ENCODE results near the gene CD84.
A peak's percentile ranks its signal among the peaks of the same experiment; 100 is the strongest.
"Not testable (repeated sequence)": the region's sequence is repeated elsewhere in the genome, so short reads cannot be mapped to it uniquely, and the experiment has no call there.

CD84 gene

DNA sequence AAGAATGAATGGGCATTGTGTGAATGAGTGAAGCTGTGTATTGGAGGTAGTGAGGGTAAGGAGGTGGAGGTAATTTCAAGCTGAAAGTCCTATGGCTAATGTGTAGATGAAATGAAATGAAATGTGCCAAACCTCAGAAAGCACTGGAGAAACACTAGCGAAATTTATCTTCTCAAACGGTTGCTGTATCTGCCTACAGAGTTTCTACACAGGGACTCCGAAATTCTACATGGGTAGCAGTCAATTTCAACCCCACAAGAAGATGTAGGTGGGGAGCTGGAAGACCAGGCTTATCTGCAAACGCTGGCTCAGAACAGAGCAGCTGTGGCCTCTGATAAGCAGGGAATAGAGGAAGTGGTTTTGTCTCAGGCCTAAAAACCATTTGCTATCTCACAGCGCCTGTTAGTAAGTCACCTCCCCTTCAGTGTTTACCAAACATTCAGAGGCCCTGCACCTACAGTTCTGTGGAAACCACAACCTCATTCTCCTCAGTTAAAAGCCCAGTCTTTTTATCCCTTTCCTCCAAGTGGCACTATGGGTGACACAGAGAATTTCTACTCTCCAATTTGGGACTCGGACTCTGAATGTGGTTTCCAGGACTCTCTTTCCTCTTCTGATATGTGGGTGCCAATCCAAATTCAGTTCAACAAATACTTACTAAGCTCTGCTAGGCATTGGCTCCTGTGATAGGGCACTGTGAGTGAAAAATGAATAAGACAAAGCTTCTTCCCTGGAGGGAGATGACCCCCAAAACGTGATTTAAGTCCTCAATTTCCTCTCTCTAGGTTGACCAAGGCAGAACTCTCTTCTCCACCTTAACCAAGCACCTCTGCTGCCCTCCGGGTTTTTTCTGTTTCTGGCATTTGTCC is 39.1 kb downstream of the CD84 start:
- peak; percentile 69 for FAIRE-seq

DNA sequence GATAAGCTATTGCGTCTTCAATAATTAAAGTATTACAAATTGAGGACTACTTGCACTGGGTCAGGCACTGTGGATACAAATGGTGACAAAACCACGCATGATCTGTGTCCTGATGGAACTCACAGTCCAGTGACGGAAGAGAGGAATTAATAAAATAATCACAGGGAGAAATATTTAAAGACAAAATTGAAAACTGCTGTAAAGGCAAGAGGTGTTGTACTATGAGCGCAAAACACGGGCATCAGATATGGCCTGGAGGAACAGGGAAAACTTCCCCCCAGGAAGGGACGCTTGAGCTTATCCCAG is 39.7 kb downstream of the CD84 start:
- no peak for FAIRE-seq

DNA sequence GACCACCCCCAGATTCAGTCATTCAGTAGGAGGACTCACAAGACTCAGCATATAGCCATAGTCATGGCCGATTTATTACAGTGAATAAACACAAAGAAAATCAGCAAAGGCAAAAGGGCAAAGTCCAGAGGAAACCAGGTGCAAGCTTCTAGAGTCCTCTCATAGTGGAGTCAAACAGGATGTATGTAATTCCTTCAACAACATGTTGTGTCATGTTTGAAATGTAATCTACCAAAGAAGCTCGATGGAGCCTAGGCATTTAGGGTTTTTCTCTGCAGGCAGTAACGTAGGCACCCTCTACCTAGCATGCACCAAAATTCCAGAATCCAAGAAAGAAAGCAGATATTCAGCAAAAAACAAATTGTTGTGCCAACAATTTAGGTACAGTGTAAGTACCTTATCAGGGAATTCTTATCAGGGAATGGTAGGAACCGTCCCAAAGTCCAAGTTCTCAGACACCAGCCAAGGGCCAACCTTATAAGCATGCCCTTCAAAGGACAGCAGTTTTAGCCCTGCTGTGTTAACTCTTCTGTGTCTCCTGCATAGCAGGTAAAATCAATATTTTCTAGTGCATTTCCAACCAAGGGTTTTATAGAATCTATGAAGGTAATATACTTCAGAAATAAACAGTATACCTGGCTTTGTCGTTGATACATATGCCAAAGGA is 40.2 kb downstream of the CD84 start:
- FAIRE-seq, result no peak

DNA sequence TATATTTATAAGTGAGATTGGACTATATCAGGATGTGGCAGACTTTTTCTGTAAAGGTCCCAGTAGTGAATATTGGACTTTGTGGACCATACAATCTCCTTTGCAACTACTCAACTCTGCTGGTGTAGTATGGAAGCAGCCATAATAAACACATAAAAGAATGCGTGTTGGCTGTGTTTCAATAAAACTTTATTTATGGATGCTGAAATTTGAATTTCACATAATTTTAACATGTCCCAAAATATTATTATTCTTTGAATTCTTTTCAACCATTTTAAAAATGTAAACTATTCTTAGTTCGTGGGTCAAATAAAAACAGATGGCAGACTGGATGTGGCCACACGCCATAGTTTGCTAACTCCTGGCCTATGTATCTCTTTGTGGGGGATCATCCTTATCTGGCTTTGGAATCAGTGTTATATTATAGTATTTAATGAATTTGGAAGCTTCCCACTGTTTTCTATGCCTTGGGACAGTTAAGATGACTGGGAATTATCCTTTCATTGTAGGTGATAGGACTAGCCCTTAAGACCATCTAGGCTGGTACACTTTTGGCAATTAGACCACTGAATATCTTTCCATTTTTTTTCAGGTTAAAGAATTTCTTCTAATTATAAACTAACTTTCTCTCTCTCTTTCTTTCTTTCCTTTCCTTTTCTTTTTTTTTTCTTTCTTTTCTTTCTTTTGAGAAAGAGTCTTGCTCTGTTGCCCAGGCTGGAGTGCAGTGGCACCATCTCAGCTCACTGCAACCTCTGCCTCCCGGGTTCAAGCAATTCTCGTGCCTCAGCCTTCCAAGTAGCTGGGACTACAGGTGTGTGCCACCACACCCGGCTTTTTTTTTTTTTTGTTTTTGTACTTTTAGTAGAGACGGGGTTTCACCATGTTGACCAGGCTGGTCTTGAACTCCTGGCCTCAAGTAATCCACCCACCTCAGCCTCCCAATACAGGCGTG is 41.3 kb downstream of the CD84 start:
- FAIRE-seq, result no peak

DNA sequence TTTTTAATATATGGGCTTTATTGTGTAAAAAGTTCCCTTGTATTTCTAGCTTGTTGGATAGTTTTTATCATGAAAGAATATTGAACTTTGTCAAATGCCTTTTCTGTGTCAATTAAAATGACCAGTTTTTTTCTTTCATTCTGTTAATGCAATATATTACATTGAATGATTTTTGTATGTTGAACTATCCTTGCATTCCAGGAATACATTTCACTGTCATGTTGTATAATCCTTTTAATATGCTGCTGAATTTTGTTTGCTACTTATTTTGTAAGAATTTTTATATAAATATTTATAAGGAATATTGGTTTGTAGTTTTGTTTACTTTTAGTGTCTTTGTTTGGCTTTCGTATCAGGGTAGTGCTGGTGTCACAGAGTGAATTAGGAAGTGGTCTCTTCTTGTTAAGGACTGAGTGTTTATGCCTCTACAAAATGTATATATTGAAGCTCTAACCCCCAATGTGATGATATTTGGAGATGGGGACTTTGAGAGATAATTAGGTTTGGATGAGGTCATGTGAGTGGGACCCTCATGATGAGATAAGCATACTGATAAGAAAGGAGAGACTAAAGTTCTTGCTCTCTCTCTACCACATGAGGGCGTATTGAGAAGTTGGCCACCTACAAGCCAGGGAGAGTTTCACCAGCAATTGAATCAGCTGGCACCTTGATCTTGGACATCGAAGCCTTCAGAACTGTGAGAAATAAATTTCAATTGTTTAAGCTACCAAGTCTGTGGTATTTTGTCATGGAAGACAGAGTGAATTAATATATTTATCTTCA is 44.3 kb downstream of the CD84 start:
- FAIRE-seq, result no peak

DNA sequence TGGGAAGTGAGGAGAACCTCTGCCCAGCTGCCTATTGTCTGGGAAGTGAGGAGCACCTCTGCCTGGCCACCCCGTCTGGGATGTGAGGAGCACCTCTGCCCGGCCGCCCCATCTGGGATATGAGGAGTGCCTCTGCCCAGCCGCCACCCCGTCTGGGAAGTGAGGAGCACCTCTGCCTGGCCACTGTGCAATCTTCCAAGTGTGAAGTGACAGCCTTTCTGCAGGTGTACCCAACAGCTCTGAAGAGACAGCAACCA is 46.8 kb downstream of the CD84 start:
- FAIRE-seq, result not testable (repeated sequence)

DNA sequence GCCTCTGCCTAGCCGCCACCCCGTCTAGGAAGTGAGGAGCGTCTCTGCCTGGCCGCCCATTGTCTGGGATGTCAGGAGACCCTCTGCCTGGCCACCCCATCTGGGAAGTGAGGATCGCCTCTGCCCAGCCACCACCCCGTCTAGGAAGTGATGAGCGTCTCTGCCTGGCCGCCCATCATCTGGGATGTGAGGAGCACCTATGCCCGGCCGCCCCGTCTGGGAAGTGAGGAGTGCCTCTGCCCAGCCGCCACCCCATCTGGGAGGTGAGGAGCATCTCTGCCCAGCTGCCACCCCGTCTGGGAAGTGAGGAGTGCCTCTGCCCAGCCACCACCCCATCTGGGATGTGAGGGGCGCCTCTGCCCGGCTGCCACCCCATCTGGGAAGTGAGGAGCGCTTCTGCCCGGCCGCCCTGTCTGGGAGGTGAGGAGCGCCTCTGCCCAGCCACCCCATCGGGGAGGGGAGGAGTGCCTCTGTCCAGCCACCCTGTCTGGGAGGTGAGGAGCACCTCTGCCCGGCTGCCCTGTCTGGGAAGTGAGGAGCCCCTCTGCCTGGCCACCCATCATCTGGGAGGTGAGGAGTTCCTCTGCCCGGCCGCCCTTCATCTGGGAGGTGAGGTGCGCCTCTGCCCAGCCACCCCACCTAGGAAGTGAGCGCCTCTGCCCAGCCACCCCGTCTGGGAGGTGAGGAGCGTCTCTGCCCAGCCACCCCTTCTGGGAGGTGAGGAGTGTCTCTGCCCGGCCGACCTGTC is 47.3 kb downstream of the CD84 start:
- not testable (repeated sequence) for FAIRE-seq

DNA sequence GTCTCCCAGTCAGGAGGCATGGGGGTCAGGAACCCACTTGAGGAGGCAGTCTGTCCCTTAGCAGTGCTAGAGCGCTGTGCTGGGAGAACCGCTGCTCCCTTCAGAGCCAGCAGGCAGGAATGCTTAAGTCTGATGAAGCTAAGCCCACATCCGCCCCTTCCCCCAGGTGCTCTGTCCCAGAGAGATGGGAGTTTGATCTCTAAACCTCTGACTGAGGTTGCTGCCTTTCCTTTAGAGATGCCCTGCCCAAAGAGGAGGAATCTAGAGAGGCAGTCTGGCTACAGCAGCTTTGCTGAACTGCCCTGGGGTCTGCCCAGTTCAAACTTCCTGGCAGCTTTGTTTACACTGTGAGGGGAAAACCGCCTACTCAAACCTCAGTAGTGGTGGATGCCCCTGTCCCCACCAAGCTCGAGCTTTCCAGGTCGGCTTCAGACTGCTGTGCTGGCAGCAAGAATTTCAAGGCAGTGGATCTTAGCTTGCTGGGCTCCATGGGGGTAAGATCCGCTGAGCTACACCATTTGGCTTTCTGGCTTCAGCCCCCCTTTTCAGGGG is 49.8 kb downstream of the CD84 start:
- FAIRE-seq, result not testable (repeated sequence)

DNA sequence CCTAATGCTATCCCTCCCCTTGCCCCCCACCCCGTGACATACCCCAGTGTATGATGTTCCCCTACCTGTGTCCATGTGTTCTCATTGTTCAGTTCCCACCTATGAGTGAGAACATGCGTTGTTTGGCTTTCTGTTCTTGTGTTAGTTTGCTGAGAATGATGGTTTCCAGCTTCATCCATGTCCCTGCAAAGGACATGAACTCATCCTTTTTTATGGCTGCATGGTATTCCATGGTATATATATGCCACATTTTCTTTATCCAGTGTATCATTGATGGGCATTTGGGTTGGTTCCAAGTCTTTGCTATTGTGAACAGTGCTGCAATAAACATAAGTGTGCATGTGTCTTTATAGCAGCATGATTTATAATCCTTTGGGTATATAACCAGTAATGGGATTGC is 55.5 kb downstream of the CD84 start:
- FAIRE-seq, result not testable (repeated sequence)

DNA sequence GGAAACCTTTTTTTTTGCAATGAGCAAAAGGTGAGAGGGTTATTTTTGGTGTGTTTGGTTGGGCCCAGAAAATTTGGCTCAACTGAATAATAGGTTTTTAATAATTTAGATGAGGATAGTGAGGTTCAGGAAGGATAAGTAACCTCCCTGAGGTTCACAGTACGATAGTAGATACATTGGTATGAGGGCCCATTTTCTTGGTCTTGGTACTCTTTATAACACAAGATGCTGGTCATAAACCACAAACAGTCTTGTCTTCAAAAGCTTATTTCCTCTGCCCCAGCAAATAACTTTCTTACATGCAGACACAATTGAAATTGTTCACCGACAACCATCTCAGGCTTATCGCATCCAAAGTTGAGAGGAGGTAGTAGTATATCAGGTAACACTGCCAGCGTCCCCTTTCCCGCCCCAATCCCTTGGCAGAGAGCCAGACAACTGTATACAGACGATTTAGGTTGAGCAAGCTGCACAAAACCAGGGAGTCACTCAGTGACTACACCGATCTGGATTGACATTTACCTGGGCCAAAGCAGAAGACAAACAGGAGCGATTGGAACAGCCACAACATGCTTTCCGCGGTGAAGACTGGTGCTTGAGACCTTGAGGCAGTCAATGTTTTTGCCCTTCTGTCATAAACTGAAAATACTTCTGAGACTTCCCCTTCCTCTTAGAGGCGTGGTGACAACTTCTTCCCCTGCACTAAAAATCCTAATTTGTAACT is 56.5 kb downstream of the CD84 start, which contains the start of gene SLAMF6:
Gene SLAMF6, minus strand, starts transcription at position 634 of the 724 bp plus-strand sequence. Its CDS starts 63 bp downstream, at position 571.
- FAIRE-seq, result no peak

DNA sequence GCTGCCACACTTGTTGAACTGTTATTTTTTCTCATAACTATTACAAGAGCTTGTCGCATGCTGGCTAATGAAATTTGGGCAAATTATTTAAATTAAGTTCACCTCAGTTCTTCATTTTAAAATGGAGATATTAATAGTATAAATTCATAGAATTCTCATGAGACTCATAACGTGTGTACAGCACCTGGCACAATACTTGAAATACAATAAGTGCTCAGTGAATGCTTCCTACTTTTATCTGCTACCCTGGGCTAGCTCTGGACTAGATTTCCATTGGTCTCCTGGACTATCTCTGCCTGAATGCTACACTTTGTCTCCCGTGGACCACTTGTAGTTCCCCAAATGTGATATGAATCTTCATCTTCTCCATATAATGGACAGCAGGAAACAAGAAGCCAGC is 57.2 kb downstream of the CD84 start:
- no peak for FAIRE-seq

DNA sequence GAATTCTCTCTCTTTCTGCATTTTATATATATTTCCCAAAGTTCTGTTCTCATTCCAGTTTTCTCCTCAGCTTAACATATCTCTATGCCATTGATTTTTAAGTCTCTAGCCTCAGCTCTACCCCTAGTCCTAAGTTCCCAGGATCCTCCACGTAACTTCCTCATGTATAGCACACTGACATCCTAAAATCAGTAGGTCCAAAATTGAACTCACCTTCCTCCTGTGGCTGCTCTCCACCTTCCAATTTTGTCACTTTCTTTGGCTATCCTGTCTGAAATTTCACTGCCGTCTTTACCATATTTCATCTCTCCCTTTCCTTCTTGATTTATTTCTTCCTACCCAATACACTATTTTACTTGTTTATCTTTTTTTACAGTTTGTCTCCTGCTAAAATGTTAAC is 57.7 kb downstream of the CD84 start:
- FAIRE-seq, result no peak

DNA sequence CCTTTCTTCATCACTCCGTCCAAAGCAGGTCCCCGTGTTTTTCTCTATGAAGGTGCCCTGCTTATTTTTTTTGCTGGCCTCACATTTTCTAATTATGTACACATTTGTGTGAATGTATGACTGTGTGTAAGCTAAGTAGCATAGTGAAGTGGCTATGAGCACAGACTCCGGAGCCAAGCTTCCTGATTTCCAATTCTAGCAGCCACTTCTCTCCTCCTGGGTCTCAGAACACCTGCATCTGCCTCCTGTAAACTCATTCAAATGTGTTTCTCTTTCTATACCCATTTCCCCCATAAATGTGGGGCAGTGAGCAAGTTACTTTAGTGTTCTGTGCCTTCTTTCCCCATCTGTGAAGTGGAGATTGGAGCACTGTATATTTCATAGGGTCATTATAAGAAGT is 58.3 kb downstream of the CD84 start:
- no peak for FAIRE-seq

DNA sequence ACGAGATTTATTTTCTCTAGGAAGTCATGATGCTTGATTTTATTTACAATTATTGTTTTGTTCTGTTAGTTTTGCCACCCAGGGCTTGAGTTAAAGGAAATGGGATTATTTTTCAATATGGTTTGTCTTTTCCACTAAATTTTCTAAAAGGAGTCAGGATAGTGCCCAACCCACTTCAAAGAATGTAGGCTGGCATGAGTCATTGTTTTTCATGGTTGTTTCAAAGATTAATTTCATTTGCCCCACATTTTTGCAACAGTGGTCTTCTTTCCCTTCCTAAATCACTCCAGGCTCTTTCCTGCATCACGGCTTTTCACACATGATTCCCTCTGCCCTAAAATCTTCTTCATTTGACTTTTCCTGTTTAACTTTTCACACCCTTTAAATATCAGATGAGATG is 58.7 kb downstream of the CD84 start:
- FAIRE-seq, result no peak

DNA sequence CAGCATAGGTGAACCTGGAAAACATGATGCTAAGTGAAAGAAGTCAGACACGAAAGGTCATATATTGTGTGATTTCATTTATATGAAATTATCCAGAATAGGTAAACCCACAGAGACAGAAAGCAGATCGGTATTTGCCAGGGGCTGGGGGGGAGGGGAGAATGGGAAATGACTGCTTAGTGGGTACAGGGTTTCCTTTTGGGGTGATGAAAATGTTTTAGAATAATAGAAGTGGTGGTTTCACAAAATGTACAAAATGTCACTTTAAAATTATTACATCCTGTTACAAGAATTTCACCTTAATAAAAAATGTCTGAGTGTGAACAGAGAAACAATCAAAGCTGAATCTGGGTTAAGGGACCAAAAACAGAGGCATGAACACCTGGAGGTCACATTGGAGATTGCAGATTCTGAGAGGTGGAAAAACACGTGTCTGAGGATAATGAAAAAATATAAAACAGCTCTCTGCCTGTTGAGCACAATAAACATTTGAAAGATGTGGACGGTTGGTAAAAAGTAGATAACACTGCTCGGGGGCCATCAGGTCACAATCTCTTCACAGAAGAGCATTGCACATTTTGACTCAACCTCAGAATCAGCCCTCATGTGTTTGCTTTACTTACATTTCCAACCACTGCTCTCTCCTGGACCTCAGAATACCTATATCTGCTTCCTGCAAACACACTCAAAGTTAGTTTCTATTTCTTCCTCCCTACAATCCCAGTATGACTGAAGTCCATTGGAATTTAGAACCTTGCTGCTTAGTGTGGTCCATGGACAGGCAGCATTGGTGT is 59.5 kb downstream of the CD84 start:
- no peak for FAIRE-seq

DNA sequence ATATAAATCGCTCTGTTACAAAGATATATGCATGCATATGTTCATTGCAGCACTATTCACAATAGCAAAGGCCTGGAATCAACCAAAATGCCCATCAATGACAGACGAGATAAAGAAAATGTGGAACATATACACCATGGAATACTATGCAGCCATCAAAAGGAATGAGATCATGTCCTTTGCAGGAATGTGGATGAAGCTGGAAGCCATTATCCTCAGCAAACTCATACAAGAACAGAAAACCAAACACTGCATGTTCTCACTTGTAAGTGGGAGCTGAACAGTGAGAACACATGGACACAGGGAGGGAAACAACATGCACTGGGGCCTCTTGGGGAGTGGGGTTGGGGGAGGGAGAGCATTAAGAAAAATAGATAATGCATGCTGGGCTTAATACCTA is 61.8 kb downstream of the CD84 start:
- FAIRE-seq, result not testable (repeated sequence)

DNA sequence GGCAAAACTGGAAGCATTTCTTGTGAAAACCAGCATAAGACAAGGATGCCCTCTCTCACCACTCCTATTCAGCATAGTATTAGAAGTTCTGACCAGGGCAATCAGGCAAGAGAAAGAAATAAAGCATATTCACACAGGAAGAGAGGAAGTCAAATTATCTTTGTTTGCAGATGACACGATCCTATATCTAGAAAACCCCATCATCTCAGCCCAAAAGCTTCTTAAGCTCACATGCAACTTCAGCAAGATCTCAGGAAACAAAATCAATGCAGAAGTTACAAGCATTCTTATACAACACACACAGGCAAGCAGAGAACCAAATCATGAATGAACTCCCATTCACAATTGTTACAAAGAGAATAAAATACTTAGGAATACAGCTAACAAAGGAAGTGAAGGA is 63.4 kb downstream of the CD84 start:
- not testable (repeated sequence) for FAIRE-seq

DNA sequence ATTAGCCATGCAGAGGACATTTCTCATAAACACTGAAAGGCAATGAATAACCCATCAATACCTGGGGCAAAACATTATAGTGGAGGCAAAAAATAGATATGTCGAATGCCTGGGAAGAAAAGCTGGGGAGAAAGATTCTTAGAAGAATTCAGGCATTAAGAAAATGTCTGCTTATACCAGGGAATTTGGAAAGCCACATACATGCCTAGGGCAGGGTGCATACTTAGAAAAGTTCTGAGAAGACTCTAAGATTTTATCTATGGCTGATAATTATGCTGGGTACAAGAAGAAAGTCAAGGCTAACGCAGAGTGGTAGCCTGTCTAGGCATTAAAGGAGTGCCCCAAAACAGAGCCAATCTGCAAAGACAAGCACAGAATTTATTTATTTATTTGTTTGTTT is 74.6 kb downstream of the CD84 start:
- FAIRE-seq, result no peak

DNA sequence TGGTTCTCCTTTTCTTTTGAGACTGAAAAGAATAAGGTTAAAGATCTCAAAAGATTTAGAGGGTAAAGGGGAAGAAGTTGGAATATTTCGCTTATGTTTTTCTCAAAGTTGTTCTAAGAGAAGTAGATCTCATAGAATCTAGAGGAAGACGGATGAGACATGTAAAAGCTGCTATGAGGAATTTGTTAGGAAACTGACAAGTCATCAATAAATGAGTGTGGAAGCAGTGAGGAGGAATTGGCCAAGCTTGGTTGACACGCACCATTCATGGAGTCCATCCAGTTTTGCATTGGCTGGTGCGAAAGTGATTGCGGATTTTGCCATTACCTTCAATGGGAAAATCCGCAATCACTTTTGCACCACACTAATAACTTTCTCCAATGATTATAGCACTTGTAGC is 76.2 kb downstream of the CD84 start:
- no peak for FAIRE-seq
